PC-3 (cell line): ENCODE results near the gene KIN. TPM values are rescaled to one million over a fixed set of nuclear protein-coding genes. Genes with fewer than 3 reads are reported as not detected.

Source experiments
- ATAC-seq: fragments of 200-7000 bp; cut with Tn5 transposase; 2 replicates; pipeline ENCODE4 v1.9.1; 2020; ENCODE audit warnings: mild to moderate bottlenecking, moderate library complexity
- BruUV-seq: library from RNA; stranded (reverse); fragments of 400-500 nt; replicated peaks from 2 replicates; lab custom pipeline; 2021; lab: Mats Ljungman, UMichigan
- CTCF ChIA-PET: fragments of 300-600 bp; sonication (Branson Sonifier 250); formaldehyde crosslinking; loops from one replicate; lab custom pipeline; 2022; ENCODE audit warnings: antibody characterized with exemption; lab: Charles Lee
- POLR2A ChIA-PET: fragments of 300-600 bp; sonication (Branson Sonifier 250); formaldehyde crosslinking; loops from one replicate; lab custom pipeline; 2022; ENCODE audit warnings: antibody characterized with exemption; ENCODE audit not compliant: unreplicated experiment; lab: Charles Lee
- DNase-seq: peaks from one replicate; pipeline ENCODE4 v3.0.0-alpha.2; 2015
- H2AFZ ChIP-seq: fragments of 300-600 bp; sonication (generic); 2 replicates; pipeline ENCODE4 v1.6.0; 2016; ENCODE audit warnings: antibody characterized with exemption, low read length
- H3F3A ChIP-seq: fragments of 300-600 bp; sonication (generic); one replicate; pipeline ENCODE4 v1.6.0; 2017; ENCODE audit warnings: antibody characterized with exemption, low read length, control low read depth, mild to moderate bottlenecking; ENCODE audit not compliant: unreplicated experiment
- H3K27ac ChIP-seq: fragments of 300-600 bp; sonication (generic); 2 replicates; pipeline ENCODE4 v1.5.1; 2016; ENCODE audit warnings: mild to moderate bottlenecking, low read length
- H3K27me3 ChIP-seq: fragments of 300-600 bp; sonication (generic); 2 replicates; pipeline ENCODE4 v1.6.1; 2016; ENCODE audit warnings: low read length, mixed read lengths
- H3K36me3 ChIP-seq: fragments of 300-600 bp; sonication (generic); 2 replicates; pipeline ENCODE4 v1.6.1; 2016; ENCODE audit warnings: low read depth, mixed run types, low read length, mixed read lengths
- H3K4me1 ChIP-seq: fragments of 300-600 bp; sonication (generic); 2 replicates; pipeline ENCODE4 v1.5.1; 2016; ENCODE audit warnings: low read length; ENCODE audit not compliant: insufficient read depth
- H3K4me2 ChIP-seq: fragments of 300-600 bp; sonication (generic); 2 replicates; pipeline ENCODE4 v1.6.0; 2016; ENCODE audit warnings: low read length
- H3K4me3 ChIP-seq: fragments of 300-600 bp; sonication (generic); 2 replicates; pipeline ENCODE4 v1.5.1; 2016; ENCODE audit warnings: mild to moderate bottlenecking, low read length, mixed read lengths
- H3K79me2 ChIP-seq: fragments of 300-600 bp; sonication (generic); 2 replicates; pipeline ENCODE4 v1.6.1; 2017; ENCODE audit warnings: low read length, mixed read lengths
- H3K9ac ChIP-seq: fragments of 300-600 bp; sonication (generic); 2 replicates; pipeline ENCODE4 v1.6.0; 2016; ENCODE audit warnings: mild to moderate bottlenecking, low read length
- H3K9me2 ChIP-seq: fragments of 300-600 bp; sonication (generic); replicated peaks from 2 replicates; pipeline ENCODE4 v1.6.1; 2016; ENCODE audit warnings: mixed run types, low read length, mixed read lengths
- H3K9me3 ChIP-seq: fragments of 300-600 bp; sonication (generic); 2 replicates; pipeline ENCODE4 v1.6.1; 2016; ENCODE audit warnings: low read length, mixed read lengths
- H4K20me1 ChIP-seq: fragments of 300-600 bp; sonication (generic); 2 replicates; pipeline ENCODE4 v1.6.1; 2016; ENCODE audit warnings: low read length, mixed read lengths
- CTCF ChIP-seq: fragments of 300-600 bp; sonication (generic); conservative IDR thresholded peaks from 2 replicates; pipeline ENCODE4 v1.5.1; 2017; ENCODE audit warnings: antibody characterized with exemption, low read depth, mild to moderate bottlenecking, low read length
- EZH2 ChIP-seq: fragments of 300-600 bp; sonication (generic); IDR thresholded peaks from one replicate; pipeline ENCODE4 v1.6.1; 2017; ENCODE audit warnings: antibody characterized with exemption, mild to moderate bottlenecking, low read length; ENCODE audit not compliant: unreplicated experiment
- EZH2phosphoT487 ChIP-seq: fragments of 300-600 bp; sonication (generic); IDR thresholded peaks from 2 replicates; pipeline ENCODE4 v1.6.1; 2018; ENCODE audit warnings: mild to moderate bottlenecking, antibody characterized with exemption, low read length, borderline replicate concordance
- intact Hi-C: fragments of 100-400 bp; cut with micrococcal nuclease; formaldehyde crosslinking; loops from 2 replicates; pipeline ENCODE4 v1.9.0; 2023
- total RNA-seq: library from RNA; depleted of rRNA; stranded (reverse); fragments of >200 nt; gene quantifications from 2 replicates; pipeline ENCODE4 v1.2.3, GENCODE V29; 2014

KIN gene
- total RNA-seq, 1 experiment from 2014 or later: 2.4 TPM

- no peak for ATAC-seq
- BruUV-seq: no TSS peak
- H2AFZ ChIP-seq: no peak overlapping the region
- no peaks in the 10 kb centered on the region for H3K79me2 ChIP-seq
- H3K4me3 ChIP-seq: no peak overlapping the region
- TF ChIP-seq EZH2: no peak
- TF ChIP-seq EZH2phosphoT487: no peak
- no peak for TF ChIP-seq CTCF
- H3K9me2 ChIP-seq: no peaks in the 10 kb centered on the region
- no peaks in the 10 kb centered on the region for H3K9me3 ChIP-seq
- no peak for DNase-seq
- H3K9ac ChIP-seq: no peak overlapping the region
- no peak overlapping the region for H3K27ac ChIP-seq
- H4K20me1 ChIP-seq: no peaks in the 10 kb centered on the region
- ChIA-PET POLR2A (interaction anchor here (0.6 kb wide), 1 partner anchor 175 kb away, joined by 4 read pairs; no protein-coding TSS in a partner anchor), CTCF (no interaction called here)
- intact Hi-C loops: no loop called here
- H3K27me3 ChIP-seq: no peaks in the 10 kb centered on the region
- peaks cover 17% of the 10 kb centered on the region for H3K36me3 ChIP-seq
- H3K4me2 ChIP-seq: no peak overlapping the region
- H3F3A ChIP-seq: no peaks in the 10 kb centered on the region
- no peaks in the 10 kb centered on the region for H3K4me1 ChIP-seq
Measured at GRCh38 chr10:7808686-7809267, 21.0 kb upstream of the KIN start.

GRCh38 chr10:7804741-7805140, 16.9 kb upstream of the KIN start:
- Histone ChIP-seq H3K4me3 (no peak overlapping the region), H3K4me1 (no peaks in the 10 kb centered on the region), H3K27ac (no peak overlapping the region), H3K27me3 (no peaks in the 10 kb centered on the region), H3K9ac (no peak overlapping the region), H2AFZ (no peak overlapping the region), H4K20me1 (no peaks in the 10 kb centered on the region), H3K4me2 (no peak overlapping the region), H3K9me3 (no peaks in the 10 kb centered on the region), H3K9me2 (no peaks in the 10 kb centered on the region), H3K36me3 (peaks cover 41% of the 10 kb centered on the region), H3F3A (no peaks in the 10 kb centered on the region), H3K79me2 (no peaks in the 10 kb centered on the region)
- ChIA-PET POLR2A (no interaction called here), CTCF (no interaction called here)
- TF ChIP-seq CTCF (no peak), EZH2 (no peak), EZH2phosphoT487 (no peak)
- ATAC-seq (no peak), DNase-seq (no peak)
- intact Hi-C loops: no loop called here
- no TSS peak for BruUV-seq

GRCh38 chr10:7804216-7804615, 16.4 kb upstream of the KIN start:
- no peak overlapping the region for H3K9ac ChIP-seq
- H2AFZ ChIP-seq: no peak overlapping the region
- CTCF ChIA-PET: no interaction called here
- POLR2A ChIA-PET: no interaction called here
- no peak overlapping the region for H3K27ac ChIP-seq
- no peaks in the 10 kb centered on the region for H3K9me3 ChIP-seq
- H3K4me3 ChIP-seq: no peak overlapping the region
- H3F3A ChIP-seq: no peaks in the 10 kb centered on the region
- no peak for TF ChIP-seq CTCF
- TF ChIP-seq EZH2phosphoT487: no peak
- TF ChIP-seq EZH2: no peak
- no peak for DNase-seq
- BruUV-seq: no TSS peak
- H3K4me2 ChIP-seq: no peak overlapping the region
- H4K20me1 ChIP-seq: no peaks in the 10 kb centered on the region
- no peaks in the 10 kb centered on the region for H3K79me2 ChIP-seq
- H3K9me2 ChIP-seq: no peaks in the 10 kb centered on the region
- ATAC-seq: no peak
- no peaks in the 10 kb centered on the region for H3K27me3 ChIP-seq
- peaks cover 47% of the 10 kb centered on the region for H3K36me3 ChIP-seq
- intact Hi-C loops: no loop called here
- H3K4me1 ChIP-seq: no peaks in the 10 kb centered on the region
